LHCN-M2 (cell line): ENCODE results near the gene DKKL1. TPM values are rescaled to one million over a fixed set of nuclear protein-coding genes. Genes with fewer than 3 reads are reported as not detected.
"Not testable (repeated sequence)": the region's sequence is repeated elsewhere in the genome, so short reads cannot be mapped to it uniquely, and the experiment has no call there.

Experiments
- DNase-seq: peaks from one replicate; pipeline ENCODE4 v3.0.0-alpha.2; 2012; ENCODE audit warnings: low read depth
- polyA plus RNA-seq: library from polyadenylated mRNA; unstranded; fragments of >200 nt; gene quantifications from one replicate; pipeline ENCODE4 v1.2.1, GENCODE V29; 2012; ENCODE audit warnings: missing spikeins
- total RNA-seq: library from RNA; depleted of rRNA; stranded (reverse); fragments of >200 nt; gene quantifications from 2 replicates; pipeline ENCODE4 v1.2.3, GENCODE V29; 2014; rRNA removed

DKKL1 gene
- 0.46 TPM in 1 of 2 replicates, not detected in the other for total RNA-seq
- polyA plus RNA-seq = 0.30 TPM

GRCh38 chr19:49363268-49364082, at the start of gene DKKL1:
Gene DKKL1, plus strand, starts transcription at chr19:49363877. Its CDS starts 122 bp downstream, at chr19:49363999.
- DNase-seq = peak; percentile 99

- no peak for DNase-seq
Measured at GRCh38 chr19:49315111-49315510, 48.6 kb upstream of the DKKL1 start.

- DNase-seq = no peak
Measured at GRCh38 chr19:49316284-49316683, 47.4 kb upstream of the DKKL1 start.

- no peak for DNase-seq
Measured at GRCh38 chr19:49318296-49318695, 45.4 kb upstream of the DKKL1 start.

- DNase-seq = no peak
Measured at GRCh38 chr19:49324801-49325576, 38.7 kb upstream of the DKKL1 start, which contains the start of gene SLC6A16. Gene SLC6A16, minus strand, starts transcription at chr19:49325191. Its CDS starts 13,844 bp downstream, at chr19:49311347.

GRCh38 chr19:49325756-49326155, 37.9 kb upstream of the DKKL1 start:
- not testable (repeated sequence) for DNase-seq

- no peak for DNase-seq
Measured at GRCh38 chr19:49326165-49326704, 37.4 kb upstream of the DKKL1 start.

- peak; percentile 39 for DNase-seq
Measured at GRCh38 chr19:49327878-49328544, 35.7 kb upstream of the DKKL1 start.

- DNase-seq = no peak
Measured at GRCh38 chr19:49328741-49329140, 34.9 kb upstream of the DKKL1 start.

- DNase-seq = not testable (repeated sequence)
Measured at GRCh38 chr19:49331187-49331586, 32.5 kb upstream of the DKKL1 start.

- peak; percentile 57 for DNase-seq
Measured at GRCh38 chr19:49331616-49332055, 32.0 kb upstream of the DKKL1 start.

GRCh38 chr19:49332691-49333417, 30.8 kb upstream of the DKKL1 start:
- DNase-seq = not testable (repeated sequence)

- no peak for DNase-seq
Measured at GRCh38 chr19:49333418-49333805, 30.3 kb upstream of the DKKL1 start.

GRCh38 chr19:49333811-49334288, 29.8 kb upstream of the DKKL1 start:
- no peak for DNase-seq

GRCh38 chr19:49335071-49335783, 28.4 kb upstream of the DKKL1 start, which contains the start of gene CD37:
Gene CD37, plus strand, starts transcription at chr19:49335406. Its CDS starts 135 bp downstream, at chr19:49335541.
- DNase-seq = no peak

- no peak for DNase-seq
Measured at GRCh38 chr19:49335784-49336481, 27.7 kb upstream of the DKKL1 start.

GRCh38 chr19:49336482-49337266, 27.0 kb upstream of the DKKL1 start:
- no peak for DNase-seq

- DNase-seq = no peak
Measured at GRCh38 chr19:49337267-49338022, 26.2 kb upstream of the DKKL1 start.
